ENCODE results near the gene C8G. TPM values are rescaled to one million over a fixed set of nuclear protein-coding genes. Genes with fewer than 3 reads are reported as not detected.

C8G gene
- total RNA-seq, 4 donors from 2014 or later = 1.7 to 5.2 TPM; not detected in 2

- DNase-seq (no peak), ATAC-seq (no peak)
- TF ChIP-seq CTCF (IDR thresholded peaks at IDR 0.05 in 4 of 5, conservative IDR thresholded peaks at IDR 0.05 in 1 of 5) (no peak), POLR2A (IDR thresholded peaks at IDR 0.05) (no peak)
- Histone ChIP-seq H3K9me3 (no peaks in the 10 kb centered on the region), H3K36me3 (no peaks in the 10 kb centered on the region), H3K27ac (no peak overlapping the region), H3K4me3 (no peak overlapping the region), H3K27me3 (peaks cover 0 to 11% (median 9%) of the 10 kb centered on the region in 3 donors), H3K4me1 (peaks cover 0 to 8% of the 10 kb centered on the region in 2 donors)
- intact Hi-C loops (cut with DNase I; ENCODE audit: low total_unique reads) (no loop called here), in situ Hi-C loops (cut with MboI; ENCODE audit: low sequenced_read_pairs in 4 of 4) (no loop called here)
Measured at GRCh38 chr9:136973618-136974617, 28.9 kb downstream of the C8G start.

GRCh38 chr9:136974817-136975535 is 29.9 kb downstream of the C8G start:
- Histone ChIP-seq H3K9me3 (no peaks in the 10 kb centered on the region), H3K4me3 (no peak overlapping the region), H3K4me1 (peaks cover 0 to 8% of the 10 kb centered on the region in 2 donors), H3K36me3 (no peaks in the 10 kb centered on the region), H3K27me3 (peaks cover 0 to 11% (median 9%) of the 10 kb centered on the region in 3 donors), H3K27ac (no peak overlapping the region)
- intact Hi-C loops (cut with DNase I; ENCODE audit: low total_unique reads) (no loop called here), in situ Hi-C loops (cut with MboI; ENCODE audit: low sequenced_read_pairs in 4 of 4) (no loop called here)
- no peak for ATAC-seq
- TF ChIP-seq CTCF (IDR thresholded peaks at IDR 0.05 in 4 of 5, conservative IDR thresholded peaks at IDR 0.05 in 1 of 5) (no peak), POLR2A (IDR thresholded peaks at IDR 0.05) (no peak)
- DNase-seq = no peak

GRCh38 chr9:136975644-136976043 is 30.6 kb downstream of the C8G start:
- Histone ChIP-seq H3K4me3 (no peak overlapping the region), H3K27ac (no peak overlapping the region), H3K4me1 (peaks cover 0 to 8% of the 10 kb centered on the region in 2 donors), H3K27me3 (peaks cover 0 to 11% (median 9%) of the 10 kb centered on the region in 3 donors), H3K9me3 (no peaks in the 10 kb centered on the region), H3K36me3 (no peaks in the 10 kb centered on the region)
- TF ChIP-seq POLR2A (IDR thresholded peaks at IDR 0.05) = no peak
- TF ChIP-seq CTCF (IDR thresholded peaks at IDR 0.05 in 4 of 5, conservative IDR thresholded peaks at IDR 0.05 in 1 of 5) = peak in 2 of 5 experiments; percentile 10 to 23
- DNase-seq = no peak
- ATAC-seq = no peak
- intact Hi-C loops (cut with DNase I; ENCODE audit: low total_unique reads) (no loop called here), in situ Hi-C loops (cut with MboI; ENCODE audit: low sequenced_read_pairs in 4 of 4) (no loop called here)

- DNase-seq = no peak
- H3K27ac ChIP-seq = peak within 1 kb of the TSS; percentile 4 to 60 (median 31)
- H3K36me3 ChIP-seq = no peaks in the 10 kb centered on the region
- ATAC-seq = no peak
- peaks cover 0 to 11% (median 9%) of the 10 kb centered on the region in 3 donors for H3K27me3 ChIP-seq
- peaks cover 0 to 8% of the 10 kb centered on the region in 2 donors for H3K4me1 ChIP-seq
- intact Hi-C loops (cut with DNase I; ENCODE audit: low total_unique reads) (no loop called here), in situ Hi-C loops (cut with MboI; ENCODE audit: low sequenced_read_pairs in 4 of 4) (no loop called here)
- peak within 1 kb of the TSS; percentile 46 to 67 (median 55) for H3K4me3 ChIP-seq
- H3K9me3 ChIP-seq = no peaks in the 10 kb centered on the region
- no peak for TF ChIP-seq CTCF (IDR thresholded peaks at IDR 0.05 in 4 of 5, conservative IDR thresholded peaks at IDR 0.05 in 1 of 5)
- no peak for TF ChIP-seq POLR2A (IDR thresholded peaks at IDR 0.05)
Measured at GRCh38 chr9:136977223-136977622, 32.2 kb downstream of the C8G start, which contains the start of gene PTGDS. Gene PTGDS (plus strand): TSS chr9:136977504. CDS start chr9:136977579, 75 bp downstream.
